Measurements from ENCODE around the gene RCAN2. TPM values are rescaled to one million over a fixed set of nuclear protein-coding genes. Genes with fewer than 3 reads are reported as not detected.

RCAN2 gene
- total RNA-seq, 1 experiment from 2014 or later = 0.05 TPM

DNA sequence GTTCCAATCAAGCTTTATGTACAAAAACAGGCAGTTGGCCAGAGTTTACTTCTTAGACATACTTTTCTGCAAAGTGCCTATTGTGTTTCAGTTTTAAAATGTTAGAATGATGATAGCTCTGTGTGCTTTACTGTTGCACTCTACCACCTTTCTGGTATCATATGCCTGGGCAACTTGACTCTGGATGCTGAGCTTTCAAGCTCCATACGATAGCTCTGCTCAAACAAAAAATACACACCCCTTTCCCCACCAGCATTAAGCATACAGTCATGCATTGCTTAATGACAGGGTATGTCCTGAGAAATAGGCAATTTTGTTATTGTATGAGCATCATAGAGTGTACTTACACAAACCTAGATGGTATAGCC is 123.1 kb downstream of the RCAN2 start:
- ATAC-seq (no peak), DNase-seq (ENCODE audit: low read depth, low spot score) (no peak)
- TF ChIP-seq POLR2AphosphoS5 (IDR thresholded peaks at IDR 0.05; ENCODE audit: low read depth, low read length) (no peak), REST (IDR thresholded peaks at IDR 0.05; ENCODE audit: insufficient read depth in 1 of 2, low read depth in 2 of 2, low read length in 1 of 2) (no peak), TCF7L2 (IDR thresholded peaks at IDR 0.05; ENCODE audit: low read depth, low read length) (no peak), CTCF (IDR thresholded peaks at IDR 0.05) (no peak), SIN3A (IDR thresholded peaks at IDR 0.05; ENCODE audit: borderline replicate concordance, insufficient read depth, low read depth, low read length) (no peak)
- Histone ChIP-seq H3K4me3 (ENCODE audit: low read depth in 2 of 2, low read length in 2 of 2) (no peak overlapping the region), H3K4me1 (ENCODE audit: control insufficient read depth, insufficient read depth, low read length) (no peaks in the 10 kb centered on the region), H3K9me3 (ENCODE audit: control insufficient read depth, insufficient read depth, low read depth, low read length) (no peaks in the 10 kb centered on the region), H3K27ac (ENCODE audit: low read length) (no peak overlapping the region), H3K27me3 (ENCODE audit: control insufficient read depth, insufficient read depth, low read length) (no peaks in the 10 kb centered on the region), H3K36me3 (ENCODE audit: control insufficient read depth, insufficient read depth, low read length) (no peaks in the 10 kb centered on the region)
- ChIA-PET CTCF (no interaction called here), POLR2A (no interaction called here)
- intact Hi-C loops (cut with micrococcal nuclease; ENCODE audit: unreplicated experiment) = no loop called here
- no TSS peak for BruUV-seq (replicated peaks)
- in situ Hi-C loops (cut with HindIII; ENCODE audit: low pct_unique_long_range_greater_than_20kb, low sequenced_read_pairs) = no loop called here

DNA sequence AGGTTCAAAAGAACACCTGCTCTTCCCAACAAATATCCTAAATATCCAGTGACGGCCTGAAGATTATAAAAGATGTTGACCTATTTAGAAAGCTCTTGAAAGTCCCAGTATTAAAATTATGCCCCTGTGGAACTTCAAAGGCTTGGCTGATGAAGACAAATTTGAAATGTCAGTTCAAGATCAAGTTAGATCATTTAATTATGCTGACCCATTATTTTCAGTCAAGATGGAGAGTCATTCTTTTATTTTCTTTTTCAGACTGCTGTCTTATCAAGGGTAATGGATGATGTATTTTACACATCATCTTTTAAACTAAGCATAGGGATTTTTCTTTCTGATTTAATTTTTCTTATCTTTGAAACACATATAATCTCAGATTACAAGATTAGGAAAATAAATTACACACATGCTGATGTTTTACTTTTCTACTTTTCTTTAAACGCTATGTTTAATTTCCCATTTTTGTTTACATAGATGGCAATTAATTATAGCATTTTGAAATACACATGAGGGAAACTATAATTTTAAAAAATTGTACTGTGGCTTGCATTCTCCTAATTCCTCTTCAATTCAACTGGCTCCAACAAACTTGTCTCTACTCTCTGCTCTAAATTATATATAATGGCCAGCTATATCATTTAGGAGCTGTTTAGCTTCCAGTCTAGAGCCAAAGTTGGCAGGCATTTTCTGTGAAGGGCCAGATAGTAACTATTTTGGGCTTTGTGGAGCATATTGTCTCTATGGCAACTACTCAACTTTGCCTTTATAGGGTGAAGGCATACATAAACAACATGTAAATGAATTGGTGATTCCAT is 123.7 kb downstream of the RCAN2 start:
- no peak for TF ChIP-seq POLR2AphosphoS5 (IDR thresholded peaks at IDR 0.05; ENCODE audit: low read depth, low read length)
- no peak for TF ChIP-seq SIN3A (IDR thresholded peaks at IDR 0.05; ENCODE audit: borderline replicate concordance, insufficient read depth, low read depth, low read length)
- no peak for TF ChIP-seq CTCF (IDR thresholded peaks at IDR 0.05)
- no peak for TF ChIP-seq REST (IDR thresholded peaks at IDR 0.05; ENCODE audit: insufficient read depth in 1 of 2, low read depth in 2 of 2, low read length in 1 of 2)
- TF ChIP-seq TCF7L2 (IDR thresholded peaks at IDR 0.05; ENCODE audit: low read depth, low read length) = no peak
- H3K36me3 ChIP-seq (ENCODE audit: control insufficient read depth, insufficient read depth, low read length) = no peaks in the 10 kb centered on the region
- no peak overlapping the region for H3K27ac ChIP-seq (ENCODE audit: low read length)
- no peak overlapping the region for H3K4me3 ChIP-seq (ENCODE audit: low read depth in 2 of 2, low read length in 2 of 2)
- H3K4me1 ChIP-seq (ENCODE audit: control insufficient read depth, insufficient read depth, low read length) = no peaks in the 10 kb centered on the region
- BruUV-seq (replicated peaks) = no TSS peak
- no peak for ATAC-seq
- in situ Hi-C loops (cut with HindIII; ENCODE audit: low pct_unique_long_range_greater_than_20kb, low sequenced_read_pairs) (no loop called here), intact Hi-C loops (cut with micrococcal nuclease; ENCODE audit: unreplicated experiment) (no loop called here)
- no peak for DNase-seq (ENCODE audit: low read depth, low spot score)
- CTCF ChIA-PET = no interaction called here
- H3K27me3 ChIP-seq (ENCODE audit: control insufficient read depth, insufficient read depth, low read length) = no peaks in the 10 kb centered on the region
- POLR2A ChIA-PET = no interaction called here
- no peaks in the 10 kb centered on the region for H3K9me3 ChIP-seq (ENCODE audit: control insufficient read depth, insufficient read depth, low read depth, low read length)
